Bronchial epithelial cell (primary cell): ENCODE data around the gene LAMA3. TPM values are rescaled to one million over a fixed set of nuclear protein-coding genes. Genes with fewer than 3 reads are reported as not detected.
A peak's percentile ranks its signal among the peaks of the same experiment; 100 is the strongest.

Experiments
- DNase-seq: peaks from one replicate; pipeline ENCODE4 v3.0.0-alpha.2; 2010; ENCODE audit warnings: low read depth
- FAIRE-seq: peaks from 2 replicates; lab custom pipeline; 2011; peaks lifted over from hg19 to GRCh38; lab: Jason Lieb, UNC
- H3K27me3 ChIP-seq: 2 replicates; pipeline ENCODE4 v1.5.1; 2011; ENCODE audit warnings: low read length; ENCODE audit not compliant: control insufficient read depth, insufficient read depth
- H3K36me3 ChIP-seq: 2 replicates; pipeline ENCODE4 v1.5.1; 2011; ENCODE audit warnings: low read length; ENCODE audit not compliant: control insufficient read depth, insufficient read depth
- H3K4me3 ChIP-seq: 2 replicates; pipeline ENCODE4 v1.5.1; 2011; ENCODE audit warnings: mild to moderate bottlenecking, low read depth, low read length, control low read depth
- CTCF ChIP-seq: IDR thresholded peaks from 2 replicates; pipeline ENCODE4 v1.5.1; 2011; ENCODE audit warnings: mild to moderate bottlenecking, moderate library complexity, low read length, control low read depth, inconsistent platforms; ENCODE audit not compliant: insufficient read depth, severe bottlenecking
- total RNA-seq: library from RNA; depleted of rRNA; stranded (reverse); fragments of >200 nt; gene quantifications from 2 replicates; pipeline ENCODE4 v1.2.1, GENCODE V29; 2014

The LAMA3 gene
- total RNA-seq: 381 and 531 TPM in 2 replicates

- H3K4me3 ChIP-seq: peak within 1 kb of the TSS; percentile 64
- DNase-seq (peak; percentile 39), FAIRE-seq (peak; percentile 66)
- no peaks in the 10 kb centered on the region for H3K27me3 ChIP-seq
- no peaks in the 10 kb centered on the region for H3K36me3 ChIP-seq
- TF ChIP-seq CTCF: peak; percentile 59
Measured at GRCh38 chr18:23689031-23689615, at the start of gene LAMA3. Gene LAMA3, plus strand, starts transcription at chr18:23689453. Its CDS starts 231 bp downstream, at chr18:23689684.

GRCh38 chr18:23640052-23640451 lies 49.2 kb upstream of the LAMA3 start:
- no peak for DNase-seq
- FAIRE-seq: no peak
- Histone ChIP-seq H3K36me3 (no peaks in the 10 kb centered on the region), H3K27me3 (no peaks in the 10 kb centered on the region), H3K4me3 (no peak overlapping the region)
- TF ChIP-seq CTCF: peak; percentile 15

- DNase-seq: no peak
- Histone ChIP-seq H3K27me3 (no peaks in the 10 kb centered on the region), H3K4me3 (no peak overlapping the region), H3K36me3 (no peaks in the 10 kb centered on the region)
- FAIRE-seq: no peak
- no peak for TF ChIP-seq CTCF
Measured at GRCh38 chr18:23641143-23641720, 48.0 kb upstream of the LAMA3 start.

GRCh38 chr18:23641937-23642666 lies 47.2 kb upstream of the LAMA3 start:
- FAIRE-seq: no peak
- DNase-seq: no peak
- Histone ChIP-seq H3K27me3 (no peaks in the 10 kb centered on the region), H3K4me3 (no peak overlapping the region), H3K36me3 (no peaks in the 10 kb centered on the region)
- TF ChIP-seq CTCF: no peak

- FAIRE-seq: no peak
- H3K27me3 ChIP-seq: no peaks in the 10 kb centered on the region
- no peak for DNase-seq
- no peaks in the 10 kb centered on the region for H3K36me3 ChIP-seq
- no peak for TF ChIP-seq CTCF
- no peak overlapping the region for H3K4me3 ChIP-seq
Measured at GRCh38 chr18:23643815-23644490, 45.3 kb upstream of the LAMA3 start.
